Right lobe of liver (tissue), 6 donors: ENCODE results near the gene DDIT3. TPM values are rescaled to one million over a fixed set of nuclear protein-coding genes. Genes with fewer than 3 reads are reported as not detected.
"Not testable (repeated sequence)": the region's sequence is repeated elsewhere in the genome, so short reads cannot be mapped to it uniquely, and the experiment has no call there.

Source experiments
- ATAC-seq, 4 donors: fragments of 200-7000 bp; cut with Tn5 transposase; one replicate each; pipeline ENCODE4 v1.9.1; 2020; ENCODE audit warnings: mild to moderate bottlenecking in 4 of 4, moderate library complexity in 4 of 4
- DNase-seq, 3 donors: peaks; one replicate each; pipeline ENCODE4 v3.0.0-alpha.2; 2020
- H3K27ac ChIP-seq, 3 donors: fragments of 200-600 bp; one replicate each; pipeline ENCODE4 v1.8.0; 2022
- H3K27me3 ChIP-seq, 2 donors: fragments of 200-600 bp; one replicate each; pipeline ENCODE4 v1.8.0; 2022
- H3K36me3 ChIP-seq, 4 donors: fragments of 200-600 bp; sonication (generic) in 1 of 4; one replicate each; pipeline versions ENCODE4 v1.5.1 to v1.8.0; 2017 to 2022; ENCODE audit warnings: control low read depth in 1 of 4
- H3K4me1 ChIP-seq, 4 donors: fragments of 200-600 bp; sonication (generic) in 1 of 4; one replicate each; pipeline versions ENCODE4 v1.5.1 to v1.8.0; 2017 to 2022; ENCODE audit warnings: control low read depth in 1 of 4
- H3K4me3 ChIP-seq, 3 donors: fragments of 200-600 bp; one replicate each; pipeline ENCODE4 v1.8.0; 2022
- H3K9me3 ChIP-seq, 4 donors: fragments of 200-600 bp; sonication (generic) in 1 of 4; one replicate each; pipeline versions ENCODE4 v1.5.1 to v1.8.0; 2017 to 2022; ENCODE audit warnings: control low read depth in 1 of 4
- CTCF ChIP-seq, 4 donors: fragments of 200-600 bp in 3 of 4; fragments of 450-650 bp in 1 of 4; IDR thresholded peaks; one replicate each; pipeline versions ENCODE4 v1.5.1 to v1.8.0; 2016 to 2022; ENCODE audit warnings: antibody characterized with exemption in 4 of 4, mild to moderate bottlenecking in 2 of 4
- POLR2A ChIP-seq: fragments of 450-650 bp; IDR thresholded peaks from one replicate; pipeline ENCODE4 v1.6.1; 2017; ENCODE audit warnings: antibody characterized with exemption, mild to moderate bottlenecking
- WGBS: methylation state at CpG from one replicate; pipeline ENCODE4 v1.1.6; 2018; ENCODE audit warnings: low coverage, low lambda C conversion rate; ENCODE audit not compliant: insufficient coverage; ENCODE audit errors: missing lambda C conversion rate; 5-methylcytosine and 5-hydroxymethylcytosine counted together
- intact Hi-C, 2 donors: fragments of 100-400 bp; cut with DNase I; formaldehyde crosslinking; loops; one replicate each; pipeline versions ENCODE4 v1.11.2 to v1.14.1; 2022
- total RNA-seq, 6 experiments: library from RNA; depleted of rRNA in 2 of 6; stranded (reverse); fragments of >200 nt in 2 of 6; fragmentation: NEBNext Ultra II Directional in 3 of 6; extraction: Animal tissue kit (Norgen Biotek cat#: 25700) in 3 of 6; gene quantifications; one replicate each; pipeline versions ENCODE4 v1.1.0 to v1.2.4, GENCODE V29; 2016 to 2023
- donor health status: DM: no; HTN: yes; CAD: no.
- donor health status: DM: no; HTN: no; CAD: no.
- donor health status: DM: no; HTN: no; CAD: no.
- donor health status: DM: no; HTN: yes; CAD: no.
- donor health status: DM: no; HTN: yes; CAD: no.

Gene DDIT3
- total RNA-seq, 6 experiments from 2014 or later, result 11.3 to 26.7 (median 18.7) TPM

GRCh38 chr12:57518920-57519795, 1.2 kb downstream of the DDIT3 start:
- H3K4me3 ChIP-seq, result peak overlapping the region; percentile 83 to 98 (median 96)
- peak overlapping the region; percentile 95 to 97 (median 97) for H3K27ac ChIP-seq
- no peaks in the 10 kb centered on the region for H3K9me3 ChIP-seq
- peak in 1 of 4 donors; percentile 5 for ATAC-seq
- peak in 2 of 3 donors; percentile 65 to 71 for DNase-seq
- WGBS, result 20% methylated on average over 7 of the region's 7 CpGs
- intact Hi-C loops, result no loop called here
- H3K4me1 ChIP-seq, result peaks cover 0 to 37% (median 11%) of the 10 kb centered on the region in 4 donors
- peaks cover 15 to 41% (median 29%) of the 10 kb centered on the region in 4 donors for H3K36me3 ChIP-seq
- H3K27me3 ChIP-seq, result no peaks in the 10 kb centered on the region
- TF ChIP-seq POLR2A (no peak), CTCF (IDR thresholded peaks at IDR 0.05) (no peak)

- TF ChIP-seq CTCF (IDR thresholded peaks at IDR 0.05) (no peak), POLR2A (no peak)
- Histone ChIP-seq H3K36me3 (peaks cover 15 to 44% (median 31%) of the 10 kb centered on the region in 4 donors), H3K27me3 (no peaks in the 10 kb centered on the region), H3K4me1 (peaks cover 0 to 30% (median 5%) of the 10 kb centered on the region in 4 donors), H3K27ac (peak overlapping the region; percentile 95 to 97 (median 97)), H3K9me3 (no peaks in the 10 kb centered on the region), H3K4me3 (peak overlapping the region; percentile 83 to 98 (median 96))
- ATAC-seq (no peak), DNase-seq (no peak)
- intact Hi-C loops, result no loop called here
- 46% methylated on average over 8 of the region's 8 CpGs for WGBS
These were observed 2.0 kb downstream of the DDIT3 start for GRCh38 chr12:57518176-57518919.

GRCh38 chr12:57517718-57518117, 2.6 kb downstream of the DDIT3 start:
- H3K27ac ChIP-seq, result peak overlapping the region in 1 of 3 donors; percentile 97
- 76% methylated on average over 5 of the region's 10 CpGs for WGBS
- DNase-seq, H3K27me3 ChIP-seq, intact Hi-C loops, ATAC-seq, H3K9me3 ChIP-seq: not testable (repeated sequence)
- H3K36me3 ChIP-seq, result peaks cover 15 to 50% (median 32%) of the 10 kb centered on the region in 4 donors
- peak overlapping the region in 2 of 3 donors; percentile 83 to 96 for H3K4me3 ChIP-seq
- peaks cover 0 to 30% (median 5%) of the 10 kb centered on the region in 4 donors for H3K4me1 ChIP-seq

- Histone ChIP-seq H3K9me3 (no peaks in the 10 kb centered on the region), H3K27me3 (no peaks in the 10 kb centered on the region), H3K27ac (no peak overlapping the region), H3K4me1 (peaks cover 0 to 30% (median 5%) of the 10 kb centered on the region in 4 donors), H3K4me3 (no peak overlapping the region), H3K36me3 (peaks cover 15 to 55% (median 32%) of the 10 kb centered on the region in 4 donors)
- intact Hi-C loops, result no loop called here
- WGBS, result 55% methylated on average over 1 of the region's 1 CpG
- TF ChIP-seq POLR2A, result no peak
- no peak for TF ChIP-seq CTCF (IDR thresholded peaks at IDR 0.05)
- DNase-seq (no peak), ATAC-seq (no peak)
These were observed 3.1 kb downstream of the DDIT3 start for GRCh38 chr12:57517187-57517586.
